ENCODE measurements around the gene TFR2. TPM values are rescaled to one million over a fixed set of nuclear protein-coding genes. Genes with fewer than 3 reads are reported as not detected.

TFR2 gene
- 1.2 and 1.7 TPM in 2 replicates for total RNA-seq

DNA sequence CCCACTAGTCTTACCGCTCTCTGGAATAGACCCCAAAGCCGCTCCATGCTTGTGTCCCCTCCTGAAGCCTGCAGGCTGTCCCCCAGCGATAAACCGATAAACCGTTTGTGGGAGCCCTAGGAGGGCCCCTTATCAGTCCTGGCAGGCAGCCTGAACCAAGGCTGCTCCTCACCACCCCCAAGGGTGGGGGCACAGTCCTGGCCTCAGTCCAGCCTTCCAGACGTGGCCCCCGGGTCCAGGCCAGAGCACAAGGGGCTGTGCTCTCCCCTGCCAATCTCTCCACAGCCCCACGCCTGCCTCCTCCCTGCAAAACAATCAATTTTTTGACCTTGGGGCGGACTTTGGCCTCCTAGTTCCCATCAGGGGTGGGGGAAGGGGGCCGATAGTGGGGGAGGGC is at the start of gene TFR2:
TSS of gene TFR2 (minus strand) at position 90 of the 397 bp plus-strand sequence. CDS start at position 47, 43 bp downstream.

DNA sequence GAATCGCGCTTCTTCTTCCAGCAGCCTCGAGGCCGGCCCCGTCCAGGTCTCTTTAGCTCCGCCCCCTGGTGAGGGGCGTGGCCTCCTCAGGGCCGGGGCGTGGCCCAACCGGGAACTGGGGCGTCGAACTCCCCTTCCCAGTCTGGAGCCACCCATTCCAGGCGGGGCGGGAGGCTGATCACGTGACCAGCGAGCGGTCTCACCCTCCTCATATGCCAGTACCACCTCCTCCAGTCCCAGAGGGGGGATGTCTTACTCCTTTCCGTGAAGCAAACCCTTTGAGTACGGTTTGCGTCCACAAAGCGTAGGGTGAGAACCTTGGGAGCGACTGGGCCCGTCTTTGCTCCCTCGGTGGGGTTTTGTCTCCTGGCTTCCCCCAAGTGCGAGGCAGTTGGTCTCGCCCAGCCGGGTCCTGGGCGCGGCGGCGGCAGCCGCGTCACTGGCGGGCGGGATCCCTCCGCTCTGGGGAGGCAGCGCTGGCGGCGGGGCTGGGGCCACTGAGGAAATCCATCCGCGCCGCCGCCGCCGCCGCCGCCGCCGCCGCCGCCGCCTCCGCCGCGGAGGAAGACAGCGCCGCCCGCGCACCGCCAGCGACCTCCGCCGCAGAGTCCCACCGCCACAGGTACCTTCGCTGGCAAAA is 32.1 kb upstream of the TFR2 start, which contains the start of gene GNB2:
TSS of gene GNB2 (plus strand) at position 439 of the 640 bp plus-strand sequence. CDS start 2,526 bp downstream, outside the sequence.

DNA sequence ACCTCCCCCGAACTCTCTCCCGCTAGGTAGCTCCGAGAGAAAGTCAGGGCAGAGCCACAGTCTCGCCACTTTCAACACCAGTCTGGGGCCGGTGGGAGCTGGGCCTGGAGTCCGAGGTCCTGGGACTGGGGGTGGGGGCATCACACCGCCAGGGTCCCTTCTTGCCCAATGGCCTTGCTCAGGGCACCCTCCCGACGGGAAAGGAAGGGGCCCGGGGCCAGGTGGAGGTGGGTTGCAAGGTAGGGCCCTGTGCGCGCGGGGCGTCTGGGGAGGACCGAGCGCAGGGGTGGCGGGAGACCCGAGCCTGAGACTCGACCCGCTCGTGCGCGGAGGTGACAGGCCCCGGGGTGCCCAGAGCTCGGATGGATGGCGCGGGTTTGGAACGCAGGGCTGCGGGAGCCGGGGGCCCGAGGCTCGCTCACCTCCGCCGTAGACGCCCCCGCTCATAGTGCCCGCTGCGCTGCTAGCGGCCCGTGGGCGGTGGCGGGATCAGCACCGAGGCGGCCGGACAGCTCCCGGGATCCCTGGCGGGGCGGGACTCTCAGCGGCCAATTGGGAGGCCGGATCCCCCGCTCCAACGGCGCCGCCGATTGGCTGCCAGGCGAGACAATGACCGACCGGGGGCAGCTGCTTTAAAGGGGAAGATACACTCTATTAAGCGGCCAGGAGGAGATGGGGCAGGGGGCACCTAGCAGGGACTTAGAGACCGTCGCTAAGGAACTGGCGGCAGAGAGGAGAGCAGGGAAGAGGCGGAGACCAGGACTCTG is 14.7 kb upstream of the TFR2 start, which contains the start of gene ACTL6B:
TSS of gene ACTL6B (minus strand) at position 541 of the 767 bp plus-strand sequence. CDS start at position 447, 94 bp downstream.

DNA sequence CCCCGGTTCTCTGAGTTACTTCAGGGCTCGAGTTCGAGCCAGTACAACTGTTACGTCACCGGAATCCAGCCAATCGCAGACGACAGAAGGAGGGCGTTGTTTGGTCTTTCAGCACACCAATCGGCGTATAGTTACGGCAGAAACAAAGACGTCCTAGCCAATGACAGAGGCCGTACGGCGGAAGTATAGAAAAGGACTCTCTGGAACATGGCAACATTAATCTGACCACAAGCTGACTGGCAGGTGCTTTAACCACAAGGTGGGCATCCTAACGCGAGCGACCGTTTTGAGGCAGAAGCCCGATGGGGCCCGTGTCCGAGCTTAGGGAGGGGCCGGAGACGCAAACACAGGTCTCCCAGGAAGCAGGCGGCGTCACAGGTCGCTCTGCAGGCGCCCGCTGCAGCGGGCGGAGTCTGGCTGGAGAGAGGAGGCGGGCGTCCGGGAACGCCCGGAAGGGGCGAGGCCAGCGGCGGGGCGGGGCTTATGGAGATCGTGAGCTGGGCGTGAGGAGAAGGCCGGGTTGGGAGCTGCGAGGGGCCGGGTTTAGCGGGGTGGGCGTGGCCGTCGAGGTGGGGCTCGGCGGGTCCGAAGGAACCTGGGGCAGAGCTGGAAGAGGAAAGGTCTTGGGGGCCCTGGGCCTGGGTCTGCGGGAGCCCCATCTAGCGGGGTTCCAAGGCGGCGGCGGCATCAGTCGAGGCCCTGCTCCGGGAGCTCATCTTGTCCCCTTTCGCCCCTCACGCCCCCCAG is 29.2 kb downstream of the TFR2 start, which contains the start of gene MOSPD3:
TSS of gene MOSPD3 (plus strand) at position 558 of the 747 bp plus-strand sequence. CDS start 252 bp downstream, outside the sequence.

DNA sequence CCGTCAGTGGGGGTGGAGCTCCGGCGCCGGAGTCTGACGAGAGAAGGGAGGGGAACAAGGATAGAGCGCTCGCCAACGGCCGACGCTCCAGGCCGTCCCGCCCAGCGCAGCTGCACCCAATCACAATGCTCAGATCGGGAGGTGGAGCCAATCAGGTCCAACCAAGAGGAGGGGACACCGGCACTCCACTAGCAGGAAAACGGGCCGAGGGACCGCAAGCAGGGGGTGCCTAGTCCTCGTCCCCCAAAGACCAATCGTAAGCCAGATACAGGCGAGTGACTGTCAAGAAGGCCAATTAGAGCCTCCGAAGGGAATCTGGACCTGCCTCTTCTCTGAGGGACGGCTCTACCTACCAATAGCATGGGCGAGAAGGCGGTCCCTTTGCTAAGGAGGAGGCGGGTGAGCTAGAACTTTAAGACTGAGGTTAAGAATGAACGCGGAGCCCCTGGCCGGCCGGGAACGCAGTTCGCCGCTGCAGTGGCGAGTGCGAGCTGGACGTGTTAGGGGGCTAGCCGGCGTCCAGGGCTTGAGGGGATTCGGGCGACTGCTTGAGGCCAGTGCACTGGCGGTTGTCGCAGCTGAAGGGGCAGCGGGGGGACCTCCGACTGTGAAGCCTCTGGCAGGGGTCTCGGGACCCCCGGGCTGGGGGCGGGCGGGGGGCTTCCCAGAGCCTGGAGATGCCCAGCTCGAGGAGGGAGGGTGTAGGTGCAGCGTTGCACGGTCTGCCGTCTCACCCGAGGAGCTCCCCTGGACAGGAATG is 54.9 kb downstream of the TFR2 start, which contains the start of gene FBXO24:
TSS of gene FBXO24 (plus strand) at position 63 of the 760 bp plus-strand sequence. CDS start at position 361, 298 bp downstream.

DNA sequence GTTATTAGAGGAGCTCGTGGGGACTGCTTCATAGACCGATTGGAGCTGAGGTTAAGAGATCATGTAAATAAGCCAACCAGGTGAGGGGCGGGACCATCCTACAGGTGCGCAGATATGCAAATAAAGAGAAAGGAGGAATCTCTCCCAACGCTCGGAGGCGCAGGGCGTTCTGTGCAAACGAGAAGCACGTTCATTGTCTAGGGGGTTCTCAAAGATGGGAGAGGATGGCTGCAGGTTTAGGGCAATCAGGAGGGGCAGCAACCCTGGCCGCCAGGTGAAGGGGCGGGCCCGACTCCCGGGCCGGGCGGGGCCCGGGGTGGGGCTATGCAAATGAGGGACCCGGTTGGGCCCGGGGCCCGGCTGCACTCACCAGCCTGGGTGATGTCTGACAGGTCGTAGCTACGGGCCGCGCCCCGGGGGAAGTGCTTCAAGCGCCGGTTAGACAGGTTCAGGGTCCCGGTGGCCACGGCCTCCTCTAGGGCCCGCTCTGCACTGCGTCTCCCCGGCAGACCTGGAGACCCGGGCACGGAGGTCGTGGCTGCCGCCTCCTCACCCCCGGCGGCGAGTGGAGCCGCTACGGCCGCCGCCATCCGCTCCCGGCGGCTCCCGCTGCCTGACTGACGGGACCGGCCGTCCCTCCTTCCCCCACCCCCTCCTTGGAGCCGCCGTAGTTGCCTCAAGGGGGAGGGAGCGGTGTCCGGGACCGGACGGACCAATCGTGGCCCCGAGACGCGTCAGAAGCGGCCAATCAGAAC is 55.7 kb downstream of the TFR2 start, which contains the start of gene LRCH4:
TSS of gene LRCH4 (minus strand) at position 619 of the 755 bp plus-strand sequence. CDS start at position 590, 29 bp downstream.

DNA sequence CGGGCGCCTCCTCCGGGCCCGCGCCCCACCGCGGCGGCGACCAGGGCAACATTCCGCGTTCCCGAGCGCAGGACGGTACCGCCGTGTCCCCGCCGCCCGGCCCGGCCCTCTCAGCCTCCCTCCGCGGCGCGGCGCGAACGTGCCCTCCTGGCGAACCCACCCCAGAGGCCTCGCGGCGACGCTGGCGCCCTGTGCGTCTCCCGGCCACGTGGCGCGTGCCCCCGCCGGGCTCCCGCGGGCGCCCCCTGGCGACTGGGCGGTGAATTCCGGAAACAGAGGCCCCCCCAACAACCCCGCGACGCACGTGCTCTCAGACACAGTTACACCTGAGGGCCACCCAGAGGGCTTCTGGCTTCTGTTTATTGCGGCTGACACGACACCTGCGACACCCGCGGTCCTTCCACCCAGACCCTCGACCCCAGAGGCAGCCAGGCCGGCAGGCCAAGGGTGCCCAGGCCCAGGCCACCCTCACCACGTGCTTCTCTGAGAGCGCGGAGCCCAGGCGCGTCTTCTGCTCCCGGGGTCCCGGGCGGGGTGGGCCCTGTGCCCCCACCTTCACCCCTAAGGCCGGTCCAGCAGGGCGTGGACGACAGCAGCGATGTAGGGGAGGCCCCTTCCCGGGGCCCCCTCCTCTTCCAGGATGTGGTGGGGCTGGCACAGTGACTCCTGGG is 67.5 kb downstream of the TFR2 start, which contains the start of gene SAP25:
TSS of gene SAP25 (minus strand) at position 210 of the 671 bp plus-strand sequence. CDS start at position 52, 158 bp downstream.

Small RNA genes within 50 kb of the gene (small RNA-seq; reads per million reads assigned to genes)
- not detected for gene SAP25

Other genes starting within 250 kb of the TFR2 start
- gene ZCWPW1, start 212.8 kb downstream of the TFR2 start, total RNA-seq = 1.6 and 4.3 TPM in 2 replicates
- 34.1 and 47.5 TPM in 2 replicates for gene MEPCE, start 211.7 kb downstream of the TFR2 start, total RNA-seq
- 6.3 and 12.5 TPM in 2 replicates for gene PPP1R35, start 205.1 kb downstream of the TFR2 start, total RNA-seq
- gene SPACDR, start 177.3 kb downstream of the TFR2 start, total RNA-seq = 0.87 and 1.2 TPM in 2 replicates
- gene TSC22D4, start 162.3 kb downstream of the TFR2 start, total RNA-seq = 23.5 and 29.4 TPM in 2 replicates
- 0.87 and 2.0 TPM in 2 replicates for gene NYAP1, start 157.6 kb downstream of the TFR2 start, total RNA-seq
- gene AGFG2, start 102.3 kb downstream of the TFR2 start, total RNA-seq = 11.8 and 20.2 TPM in 2 replicates
- 0.79 TPM in 1 of 2 replicates, not detected in the other for gene SAP25, start 67.7 kb downstream of the TFR2 start, total RNA-seq
- 19.6 and 52.1 TPM in 2 replicates for gene LRCH4, start 55.4 kb downstream of the TFR2 start, total RNA-seq
- 0.39 and 0.54 TPM in 2 replicates for gene FBXO24, start 55.2 kb downstream of the TFR2 start, total RNA-seq
- gene PCOLCE, start 39.2 kb downstream of the TFR2 start, total RNA-seq = 2.7 and 9.8 TPM in 2 replicates
- gene MOSPD3, start 29.0 kb downstream of the TFR2 start, total RNA-seq = 13.6 and 20.4 TPM in 2 replicates
- gene ACTL6B, start 14.9 kb upstream of the TFR2 start, total RNA-seq = not detected in 2 replicates
- 110 and 162 TPM in 2 replicates for gene GNB2, start 32.2 kb upstream of the TFR2 start, total RNA-seq
- 23.4 and 30.2 TPM in 2 replicates for gene GIGYF1, start 52.7 kb upstream of the TFR2 start, total RNA-seq
- gene POP7, start 64.6 kb upstream of the TFR2 start, total RNA-seq = 30.6 and 40.0 TPM in 2 replicates
- gene EPO, start 78.9 kb upstream of the TFR2 start, total RNA-seq = 0.22 and 0.39 TPM in 2 replicates
- gene ZAN, start 92.0 kb upstream of the TFR2 start, total RNA-seq = not detected in 2 replicates
- 172 and 189 TPM in 2 replicates for gene EPHB4, start 186.0 kb upstream of the TFR2 start, total RNA-seq
- 26.7 and 46.5 TPM in 2 replicates for gene SLC12A9, start 211.2 kb upstream of the TFR2 start, total RNA-seq
- 67.5 and 94.1 TPM in 2 replicates for gene TRIP6, start 225.8 kb upstream of the TFR2 start, total RNA-seq
- 39.0 and 53.0 TPM in 2 replicates for gene SRRT, start 233.6 kb upstream of the TFR2 start, total RNA-seq
- gene UFSP1, start 248.2 kb upstream of the TFR2 start, total RNA-seq = 9.3 and 11.0 TPM in 2 replicates